Activated naive CD8-positive, alpha-beta T cell (primary cell): ENCODE data around the gene PTPA.
"Not testable (repeated sequence)": the region's sequence is repeated elsewhere in the genome, so short reads cannot be mapped to it uniquely, and the experiment has no call there.

Source experiments
- H3K27ac Mint-ChIP-seq: one replicate; pipeline ENCODE4 v1.8.0; 2021; ENCODE audit warnings: mixed read lengths
- H3K27me3 Mint-ChIP-seq: one replicate; pipeline ENCODE4 v1.8.0; 2021; ENCODE audit warnings: mixed read lengths
- H3K36me3 Mint-ChIP-seq: one replicate; pipeline ENCODE4 v1.8.0; 2021; ENCODE audit warnings: mixed read lengths
- H3K4me1 Mint-ChIP-seq: one replicate; pipeline ENCODE4 v1.8.0; 2021; ENCODE audit warnings: low read depth, mixed read lengths
- H3K4me3 Mint-ChIP-seq: one replicate; pipeline ENCODE4 v1.8.0; 2021; ENCODE audit warnings: mild to moderate bottlenecking, mixed read lengths
- H3K9me3 Mint-ChIP-seq: one replicate; pipeline ENCODE4 v1.8.0; 2021; ENCODE audit warnings: low read depth, mixed read lengths

The PTPA gene

GRCh38 chr9:129112526-129112925 lies 1.3 kb downstream of the PTPA start:
- H3K36me3 Mint-ChIP-seq, H3K27me3 Mint-ChIP-seq, H3K27ac Mint-ChIP-seq, H3K9me3 Mint-ChIP-seq: not testable (repeated sequence)
- Mint-ChIP-seq H3K4me1 (peaks cover 36% of the 10 kb centered on the region), H3K4me3 (peak overlapping the region; percentile 94)

- Mint-ChIP-seq H3K27me3 (no peaks in the 10 kb centered on the region), H3K4me3 (no peak overlapping the region)
Measured at GRCh38 chr9:129113645-129114304, 2.6 kb downstream of the PTPA start.

GRCh38 chr9:129118799-129119198 lies 7.6 kb downstream of the PTPA start:
- no peak overlapping the region for H3K27ac Mint-ChIP-seq
- H3K36me3 Mint-ChIP-seq = peaks cover 3% of the 10 kb centered on the region
- H3K4me3 Mint-ChIP-seq = no peak overlapping the region
- peaks cover 17% of the 10 kb centered on the region for H3K4me1 Mint-ChIP-seq
- no peaks in the 10 kb centered on the region for H3K9me3 Mint-ChIP-seq
- H3K27me3 Mint-ChIP-seq = no peaks in the 10 kb centered on the region

More at GRCh38 chr9:129113645-129114304, 2.6 kb downstream of the PTPA start:
- H3K9me3 Mint-ChIP-seq = no peaks in the 10 kb centered on the region
- no peaks in the 10 kb centered on the region for H3K36me3 Mint-ChIP-seq
- H3K4me1 Mint-ChIP-seq = peaks cover 36% of the 10 kb centered on the region
- no peak overlapping the region for H3K27ac Mint-ChIP-seq

- Mint-ChIP-seq H3K27me3 (no peaks in the 10 kb centered on the region), H3K9me3 (no peaks in the 10 kb centered on the region), H3K27ac (no peak overlapping the region), H3K4me1 (no peaks in the 10 kb centered on the region), H3K36me3 (peaks cover 5% of the 10 kb centered on the region), H3K4me3 (no peak overlapping the region)
Measured at GRCh38 chr9:129121483-129121882, 10.3 kb downstream of the PTPA start.

GRCh38 chr9:129122133-129122532 lies 10.9 kb downstream of the PTPA start:
- no peaks in the 10 kb centered on the region for H3K4me1 Mint-ChIP-seq
- no peaks in the 10 kb centered on the region for H3K9me3 Mint-ChIP-seq
- H3K36me3 Mint-ChIP-seq = peaks cover 5% of the 10 kb centered on the region
- H3K4me3 Mint-ChIP-seq = no peak overlapping the region
- no peak overlapping the region for H3K27ac Mint-ChIP-seq
- no peaks in the 10 kb centered on the region for H3K27me3 Mint-ChIP-seq

GRCh38 chr9:129122976-129123375 lies 11.8 kb downstream of the PTPA start:
- not testable (repeated sequence) for H3K27ac Mint-ChIP-seq, H3K9me3 Mint-ChIP-seq, H3K27me3 Mint-ChIP-seq, H3K4me3 Mint-ChIP-seq, H3K4me1 Mint-ChIP-seq, H3K36me3 Mint-ChIP-seq

- Mint-ChIP-seq H3K9me3 (no peaks in the 10 kb centered on the region), H3K36me3 (peaks cover 7% of the 10 kb centered on the region), H3K27me3 (no peaks in the 10 kb centered on the region), H3K27ac (no peak overlapping the region), H3K4me1 (no peaks in the 10 kb centered on the region), H3K4me3 (no peak overlapping the region)
Measured at GRCh38 chr9:129124506-129125069, 13.4 kb downstream of the PTPA start.

- H3K36me3 Mint-ChIP-seq = peaks cover 7% of the 10 kb centered on the region
- no peaks in the 10 kb centered on the region for H3K4me1 Mint-ChIP-seq
- H3K9me3 Mint-ChIP-seq = no peaks in the 10 kb centered on the region
- no peak overlapping the region for H3K4me3 Mint-ChIP-seq
- H3K27me3 Mint-ChIP-seq = no peaks in the 10 kb centered on the region
- no peak overlapping the region for H3K27ac Mint-ChIP-seq
Measured at GRCh38 chr9:129125478-129125877, 14.3 kb downstream of the PTPA start.

- H3K27ac Mint-ChIP-seq = no peak overlapping the region
- H3K9me3 Mint-ChIP-seq = no peaks in the 10 kb centered on the region
- H3K36me3 Mint-ChIP-seq = peaks cover 8% of the 10 kb centered on the region
- no peaks in the 10 kb centered on the region for H3K27me3 Mint-ChIP-seq
- no peak overlapping the region for H3K4me3 Mint-ChIP-seq
- peaks cover 5% of the 10 kb centered on the region for H3K4me1 Mint-ChIP-seq
Measured at GRCh38 chr9:129126749-129127618, 15.8 kb downstream of the PTPA start.

- H3K36me3 Mint-ChIP-seq = peaks cover 11% of the 10 kb centered on the region
- H3K27me3 Mint-ChIP-seq = no peaks in the 10 kb centered on the region
- H3K4me1 Mint-ChIP-seq = peaks cover 5% of the 10 kb centered on the region
- no peak overlapping the region for H3K4me3 Mint-ChIP-seq
- H3K9me3 Mint-ChIP-seq = no peaks in the 10 kb centered on the region
- H3K27ac Mint-ChIP-seq = no peak overlapping the region
Measured at GRCh38 chr9:129128689-129129088, 17.5 kb downstream of the PTPA start.

GRCh38 chr9:129130271-129130670 lies 19.1 kb downstream of the PTPA start:
- not testable (repeated sequence) for H3K4me1 Mint-ChIP-seq, H3K9me3 Mint-ChIP-seq, H3K27ac Mint-ChIP-seq, H3K27me3 Mint-ChIP-seq, H3K4me3 Mint-ChIP-seq
- peaks cover 15% of the 10 kb centered on the region for H3K36me3 Mint-ChIP-seq

- no peak overlapping the region for H3K27ac Mint-ChIP-seq
Measured at GRCh38 chr9:129130791-129131190, 19.6 kb downstream of the PTPA start.

GRCh38 chr9:129131300-129132145 lies 20.3 kb downstream of the PTPA start:
- no peak overlapping the region for H3K4me3 Mint-ChIP-seq
- no peak overlapping the region for H3K27ac Mint-ChIP-seq

More at GRCh38 chr9:129130791-129131190, 19.6 kb downstream of the PTPA start:
- Mint-ChIP-seq H3K4me3 (no peak overlapping the region), H3K4me1 (peaks cover 5% of the 10 kb centered on the region), H3K9me3 (no peaks in the 10 kb centered on the region), H3K36me3 (peaks cover 15% of the 10 kb centered on the region), H3K27me3 (no peaks in the 10 kb centered on the region)

GRCh38 chr9:129133082-129133481 lies 21.9 kb downstream of the PTPA start:
- H3K4me1 Mint-ChIP-seq = peaks cover 5% of the 10 kb centered on the region
- peaks cover 12% of the 10 kb centered on the region for H3K36me3 Mint-ChIP-seq
- H3K27ac Mint-ChIP-seq = no peak overlapping the region
- no peaks in the 10 kb centered on the region for H3K9me3 Mint-ChIP-seq
- no peak overlapping the region for H3K4me3 Mint-ChIP-seq
- H3K27me3 Mint-ChIP-seq = no peaks in the 10 kb centered on the region

More at GRCh38 chr9:129131300-129132145, 20.3 kb downstream of the PTPA start:
- Mint-ChIP-seq H3K4me1 (peaks cover 5% of the 10 kb centered on the region), H3K27me3 (no peaks in the 10 kb centered on the region), H3K9me3 (no peaks in the 10 kb centered on the region), H3K36me3 (peaks cover 15% of the 10 kb centered on the region)
